ENCODE measurements around the gene TAGAP. TPM values are rescaled to one million over a fixed set of nuclear protein-coding genes. Genes with fewer than 3 reads are reported as not detected.

TAGAP gene
- polyA plus RNA-seq, 1 of the 3 experiments (the other 2 are of a cell fraction): not detected

DNA sequence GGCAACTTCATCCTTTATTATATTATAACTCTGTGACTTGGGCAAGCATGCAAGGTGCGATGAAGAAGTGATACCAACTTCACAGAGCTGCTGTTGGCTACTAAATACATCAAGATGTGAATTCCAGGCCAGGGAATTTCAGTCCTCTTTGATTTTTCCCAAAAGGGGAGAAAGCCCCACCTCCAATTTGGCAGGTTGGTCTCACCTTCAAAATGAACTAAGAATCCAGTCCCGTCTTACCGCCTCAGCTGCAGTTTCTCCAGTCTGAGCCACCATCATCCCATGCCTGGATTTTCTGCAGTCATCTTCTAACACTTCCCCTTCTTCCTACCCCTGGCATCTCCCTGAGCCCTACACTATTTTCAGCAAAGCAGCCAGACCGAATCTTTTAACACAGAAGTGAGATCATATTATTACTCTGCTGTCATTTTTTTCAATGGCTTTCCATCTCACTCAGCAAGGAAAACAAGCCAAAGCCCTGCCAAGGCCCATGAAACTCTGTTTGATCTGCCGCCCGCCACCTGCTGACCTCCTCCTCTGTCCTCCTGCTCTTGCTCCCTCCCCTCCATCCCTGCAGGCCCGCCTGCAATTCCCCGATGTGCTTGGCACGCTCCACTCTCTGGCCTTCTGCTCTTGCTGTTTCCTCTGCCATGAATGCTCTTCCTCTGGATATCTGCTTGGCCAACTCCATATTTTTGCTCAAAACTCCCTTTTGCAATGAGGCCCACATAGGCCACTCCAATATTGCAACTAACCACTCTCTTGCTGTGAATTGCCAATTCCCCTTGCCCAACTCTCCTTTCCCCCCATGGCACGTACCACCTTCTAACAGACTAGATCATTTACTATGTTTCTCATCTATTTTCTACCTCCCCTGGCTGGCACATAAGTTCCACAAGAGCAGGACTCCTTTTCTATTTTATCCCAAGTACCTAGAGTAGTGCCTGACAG, 46.0 kb upstream of the TAGAP start:
- no peak for DNase-seq
- Histone ChIP-seq H3K79me2 (ENCODE audit: insufficient read depth) (no peaks in the 10 kb centered on the region), H3K9me2 (no peaks in the 10 kb centered on the region), H3K4me3 (ENCODE audit: low read depth in 2 of 2, low read length in 1 of 2) (no peak overlapping the region), H3K27me3 (ENCODE audit: insufficient read depth) (no peaks in the 10 kb centered on the region; the same call in 1 of the 2 replicates), H3K9me3 (no peaks in the 10 kb centered on the region), H3K4me1 (ENCODE audit: control insufficient read depth in 1 of 2, insufficient read depth in 2 of 2, low read depth in 1 of 2, low read length in 1 of 2) (no peaks in the 10 kb centered on the region), H3K27ac (ENCODE audit: low read depth in 2 of 2, low read length in 1 of 2) (no peak overlapping the region), H3K4me2 (no peak overlapping the region), H3K36me3 (replicated peaks in 1 of 2; ENCODE audit: control insufficient read depth in 1 of 2, insufficient read depth in 2 of 2, low read length in 1 of 2) (no peaks in the 10 kb centered on the region), H3K9ac (no peak overlapping the region), H2AFZ (ENCODE audit: low read depth) (no peak overlapping the region), H3F3A (replicated peaks; ENCODE audit: insufficient read depth) (no peaks in the 10 kb centered on the region), H4K20me1 (ENCODE audit: insufficient read depth) (no peaks in the 10 kb centered on the region)
- WGBS (ENCODE audit: low lambda C conversion rate): 53% methylated on average over 10 of the region's 10 CpGs
- TF ChIP-seq RXRA (IDR thresholded peaks at IDR 0.05; ENCODE audit: borderline replicate concordance, low read depth): no peak
- no peak for TF ChIP-seq MXI1 (IDR thresholded peaks at IDR 0.05; ENCODE audit: low read depth, low read length)
- TF ChIP-seq, protein P1, sequence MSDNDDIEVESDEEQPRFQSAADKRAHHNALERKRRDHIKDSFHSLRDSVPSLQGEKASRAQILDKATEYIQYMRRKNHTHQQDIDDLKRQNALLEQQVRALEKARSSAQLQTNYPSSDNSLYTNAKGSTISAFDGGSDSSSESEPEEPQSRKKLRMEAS (IDR thresholded peaks at IDR 0.05; ENCODE audit: low read depth): no peak
- TF ChIP-seq NRF1 (IDR thresholded peaks at IDR 0.05; ENCODE audit: low read depth, low read length): no peak
- TF ChIP-seq JUND (IDR thresholded peaks at IDR 0.05): no peak
- TF ChIP-seq RFX5 (IDR thresholded peaks at IDR 0.05; ENCODE audit: low read length): no peak
- TF ChIP-seq MEF2A (IDR thresholded peaks at IDR 0.05; ENCODE audit: borderline replicate concordance, low read depth): no peak
- TF ChIP-seq GATA2 (CRISPR knock-in tag; IDR thresholded peaks at IDR 0.05): no peak
- TF ChIP-seq EP300 (IDR thresholded peaks at IDR 0.05; ENCODE audit: borderline replicate concordance in 1 of 2, low read depth in 1 of 2, low read length in 1 of 2): no peak
- TF ChIP-seq, protein P2, sequence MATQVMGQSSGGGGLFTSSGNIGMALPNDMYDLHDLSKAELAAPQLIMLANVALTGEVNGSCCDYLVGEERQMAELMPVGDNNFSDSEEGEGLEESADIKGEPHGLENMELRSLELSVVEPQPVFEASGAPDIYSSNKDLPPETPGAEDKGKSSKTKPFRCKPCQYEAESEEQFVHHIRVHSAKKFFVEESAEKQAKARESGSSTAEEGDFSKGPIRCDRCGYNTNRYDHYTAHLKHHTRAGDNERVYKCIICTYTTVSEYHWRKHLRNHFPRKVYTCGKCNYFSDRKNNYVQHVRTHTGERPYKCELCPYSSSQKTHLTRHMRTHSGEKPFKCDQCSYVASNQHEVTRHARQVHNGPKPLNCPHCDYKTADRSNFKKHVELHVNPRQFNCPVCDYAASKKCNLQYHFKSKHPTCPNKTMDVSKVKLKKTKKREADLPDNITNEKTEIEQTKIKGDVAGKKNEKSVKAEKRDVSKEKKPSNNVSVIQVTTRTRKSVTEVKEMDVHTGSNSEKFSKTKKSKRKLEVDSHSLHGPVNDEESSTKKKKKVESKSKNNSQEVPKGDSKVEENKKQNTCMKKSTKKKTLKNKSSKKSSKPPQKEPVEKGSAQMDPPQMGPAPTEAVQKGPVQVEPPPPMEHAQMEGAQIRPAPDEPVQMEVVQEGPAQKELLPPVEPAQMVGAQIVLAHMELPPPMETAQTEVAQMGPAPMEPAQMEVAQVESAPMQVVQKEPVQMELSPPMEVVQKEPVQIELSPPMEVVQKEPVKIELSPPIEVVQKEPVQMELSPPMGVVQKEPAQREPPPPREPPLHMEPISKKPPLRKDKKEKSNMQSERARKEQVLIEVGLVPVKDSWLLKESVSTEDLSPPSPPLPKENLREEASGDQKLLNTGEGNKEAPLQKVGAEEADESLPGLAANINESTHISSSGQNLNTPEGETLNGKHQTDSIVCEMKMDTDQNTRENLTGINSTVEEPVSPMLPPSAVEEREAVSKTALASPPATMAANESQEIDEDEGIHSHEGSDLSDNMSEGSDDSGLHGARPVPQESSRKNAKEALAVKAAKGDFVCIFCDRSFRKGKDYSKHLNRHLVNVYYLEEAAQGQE (IDR thresholded peaks at IDR 0.05; ENCODE audit: low read depth, low read length): no peak
- TF ChIP-seq SMC3 (IDR thresholded peaks at IDR 0.05; ENCODE audit: low read depth, low read length): no peak
- TF ChIP-seq YY1 (IDR thresholded peaks at IDR 0.05; ENCODE audit: low read depth): no peak
- TF ChIP-seq POLR2AphosphoS5 (IDR thresholded peaks at IDR 0.05; ENCODE audit: low read depth, low read length): no peak
- TF ChIP-seq TCF12 (IDR thresholded peaks at IDR 0.05): no peak
- no peak for TF ChIP-seq TAF1 (IDR thresholded peaks at IDR 0.05; ENCODE audit: borderline replicate concordance, low read depth, low read length)
- TF ChIP-seq FOSL2 (IDR thresholded peaks at IDR 0.05; ENCODE audit: borderline replicate concordance, low read depth): no peak
- no peak for TF ChIP-seq TEAD4 (IDR thresholded peaks at IDR 0.05; ENCODE audit: borderline replicate concordance, insufficient read depth)
- TF ChIP-seq, protein P3, sequence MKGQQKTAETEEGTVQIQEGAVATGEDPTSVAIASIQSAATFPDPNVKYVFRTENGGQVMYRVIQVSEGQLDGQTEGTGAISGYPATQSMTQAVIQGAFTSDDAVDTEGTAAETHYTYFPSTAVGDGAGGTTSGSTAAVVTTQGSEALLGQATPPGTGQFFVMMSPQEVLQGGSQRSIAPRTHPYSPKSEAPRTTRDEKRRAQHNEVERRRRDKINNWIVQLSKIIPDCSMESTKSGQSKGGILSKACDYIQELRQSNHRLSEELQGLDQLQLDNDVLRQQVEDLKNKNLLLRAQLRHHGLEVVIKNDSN (IDR thresholded peaks at IDR 0.05; ENCODE audit: borderline replicate concordance, low read depth): no peak
- TF ChIP-seq, protein P4, sequence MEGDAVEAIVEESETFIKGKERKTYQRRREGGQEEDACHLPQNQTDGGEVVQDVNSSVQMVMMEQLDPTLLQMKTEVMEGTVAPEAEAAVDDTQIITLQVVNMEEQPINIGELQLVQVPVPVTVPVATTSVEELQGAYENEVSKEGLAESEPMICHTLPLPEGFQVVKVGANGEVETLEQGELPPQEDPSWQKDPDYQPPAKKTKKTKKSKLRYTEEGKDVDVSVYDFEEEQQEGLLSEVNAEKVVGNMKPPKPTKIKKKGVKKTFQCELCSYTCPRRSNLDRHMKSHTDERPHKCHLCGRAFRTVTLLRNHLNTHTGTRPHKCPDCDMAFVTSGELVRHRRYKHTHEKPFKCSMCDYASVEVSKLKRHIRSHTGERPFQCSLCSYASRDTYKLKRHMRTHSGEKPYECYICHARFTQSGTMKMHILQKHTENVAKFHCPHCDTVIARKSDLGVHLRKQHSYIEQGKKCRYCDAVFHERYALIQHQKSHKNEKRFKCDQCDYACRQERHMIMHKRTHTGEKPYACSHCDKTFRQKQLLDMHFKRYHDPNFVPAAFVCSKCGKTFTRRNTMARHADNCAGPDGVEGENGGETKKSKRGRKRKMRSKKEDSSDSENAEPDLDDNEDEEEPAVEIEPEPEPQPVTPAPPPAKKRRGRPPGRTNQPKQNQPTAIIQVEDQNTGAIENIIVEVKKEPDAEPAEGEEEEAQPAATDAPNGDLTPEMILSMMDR (IDR thresholded peaks at IDR 0.05): no peak
- ChIA-PET POLR2A (no interaction called here), CTCF (interaction anchor here (0.9 to 3.9 kb wide), 2 partner anchors 14 to 45 kb away, joined by 3 to 17 read pairs; no protein-coding TSS in a partner anchor)

Data from SK-N-SH (cell line).